ENCODE results near the gene ATXN2.
"Not testable (repeated sequence)": the region's sequence is repeated elsewhere in the genome, so short reads cannot be mapped to it uniquely, and the experiment has no call there.

The ATXN2 gene, protein sequence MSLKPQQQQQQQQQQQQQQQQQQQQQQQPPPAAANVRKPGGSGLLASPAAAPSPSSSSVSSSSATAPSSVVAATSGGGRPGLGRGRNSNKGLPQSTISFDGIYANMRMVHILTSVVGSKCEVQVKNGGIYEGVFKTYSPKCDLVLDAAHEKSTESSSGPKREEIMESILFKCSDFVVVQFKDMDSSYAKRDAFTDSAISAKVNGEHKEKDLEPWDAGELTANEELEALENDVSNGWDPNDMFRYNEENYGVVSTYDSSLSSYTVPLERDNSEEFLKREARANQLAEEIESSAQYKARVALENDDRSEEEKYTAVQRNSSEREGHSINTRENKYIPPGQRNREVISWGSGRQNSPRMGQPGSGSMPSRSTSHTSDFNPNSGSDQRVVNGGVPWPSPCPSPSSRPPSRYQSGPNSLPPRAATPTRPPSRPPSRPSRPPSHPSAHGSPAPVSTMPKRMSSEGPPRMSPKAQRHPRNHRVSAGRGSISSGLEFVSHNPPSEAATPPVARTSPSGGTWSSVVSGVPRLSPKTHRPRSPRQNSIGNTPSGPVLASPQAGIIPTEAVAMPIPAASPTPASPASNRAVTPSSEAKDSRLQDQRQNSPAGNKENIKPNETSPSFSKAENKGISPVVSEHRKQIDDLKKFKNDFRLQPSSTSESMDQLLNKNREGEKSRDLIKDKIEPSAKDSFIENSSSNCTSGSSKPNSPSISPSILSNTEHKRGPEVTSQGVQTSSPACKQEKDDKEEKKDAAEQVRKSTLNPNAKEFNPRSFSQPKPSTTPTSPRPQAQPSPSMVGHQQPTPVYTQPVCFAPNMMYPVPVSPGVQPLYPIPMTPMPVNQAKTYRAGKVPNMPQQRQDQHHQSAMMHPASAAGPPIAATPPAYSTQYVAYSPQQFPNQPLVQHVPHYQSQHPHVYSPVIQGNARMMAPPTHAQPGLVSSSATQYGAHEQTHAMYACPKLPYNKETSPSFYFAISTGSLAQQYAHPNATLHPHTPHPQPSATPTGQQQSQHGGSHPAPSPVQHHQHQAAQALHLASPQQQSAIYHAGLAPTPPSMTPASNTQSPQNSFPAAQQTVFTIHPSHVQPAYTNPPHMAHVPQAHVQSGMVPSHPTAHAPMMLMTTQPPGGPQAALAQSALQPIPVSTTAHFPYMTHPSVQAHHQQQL

DNA sequence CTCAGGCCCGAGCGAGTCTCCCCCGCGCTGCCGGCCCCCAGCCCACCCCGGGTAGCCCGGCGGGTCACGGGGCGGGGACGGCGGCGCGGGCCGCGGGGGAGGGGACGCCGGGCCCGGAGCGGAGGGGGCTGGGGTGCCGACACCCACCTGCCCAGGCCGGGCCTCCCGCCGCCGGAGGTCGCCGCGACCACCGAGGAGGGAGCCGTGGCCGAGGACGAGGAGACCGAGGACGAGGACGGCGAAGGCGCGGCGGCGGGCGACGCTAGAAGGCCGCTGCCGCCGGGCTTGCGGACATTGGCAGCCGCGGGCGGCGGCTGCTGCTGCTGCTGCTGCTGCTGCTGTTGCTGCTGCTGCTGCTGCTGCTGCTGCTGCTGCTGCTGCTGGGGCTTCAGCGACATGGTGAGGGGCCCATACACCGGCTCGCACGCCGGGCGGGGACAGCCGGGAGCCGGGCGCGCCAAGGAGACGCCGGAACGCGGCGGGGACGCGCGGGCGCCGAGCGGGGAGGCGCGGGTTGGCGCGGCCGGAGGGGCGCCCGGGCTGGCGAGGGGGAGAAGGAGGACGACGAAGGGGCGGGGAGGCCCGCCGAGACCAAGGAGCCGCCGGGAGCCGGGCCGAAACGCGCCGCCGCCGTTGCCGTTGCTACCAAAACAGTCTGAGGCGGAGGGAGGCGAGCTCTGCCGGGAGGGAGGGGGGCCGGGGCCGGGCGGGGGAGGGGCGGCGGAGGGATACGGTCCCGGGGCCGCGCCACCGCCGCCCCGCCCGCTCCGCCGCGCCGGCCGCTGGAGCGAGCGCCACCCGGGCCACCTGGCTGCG, at the start of gene ATXN2:
Gene ATXN2 (minus strand): TSS at position 679 of the 816 bp plus-strand sequence. CDS start 281 bp downstream, at position 398.
- peak; percentile 50 to 69 for DNase-seq

DNA sequence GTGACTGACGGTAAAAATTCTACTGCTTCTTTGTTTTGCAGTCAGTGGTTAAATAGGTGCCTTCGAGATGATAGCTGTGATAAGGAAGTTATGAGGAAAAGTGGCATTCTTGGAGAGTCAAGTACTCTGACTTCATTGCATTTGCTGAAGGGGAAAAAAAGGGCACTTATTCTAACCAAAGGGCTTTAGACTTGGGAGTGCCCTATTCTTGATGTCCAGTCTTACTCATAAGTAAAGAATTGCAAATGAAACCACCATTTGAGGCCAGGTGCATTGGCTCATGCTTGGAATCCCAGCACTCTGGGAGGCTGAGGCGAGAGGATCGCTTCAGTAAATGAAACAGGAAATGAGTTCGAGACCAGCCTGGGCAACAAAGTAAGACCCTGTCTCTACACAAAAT, 46.3 kb upstream of the ATXN2 start:
- no peak for DNase-seq

DNA sequence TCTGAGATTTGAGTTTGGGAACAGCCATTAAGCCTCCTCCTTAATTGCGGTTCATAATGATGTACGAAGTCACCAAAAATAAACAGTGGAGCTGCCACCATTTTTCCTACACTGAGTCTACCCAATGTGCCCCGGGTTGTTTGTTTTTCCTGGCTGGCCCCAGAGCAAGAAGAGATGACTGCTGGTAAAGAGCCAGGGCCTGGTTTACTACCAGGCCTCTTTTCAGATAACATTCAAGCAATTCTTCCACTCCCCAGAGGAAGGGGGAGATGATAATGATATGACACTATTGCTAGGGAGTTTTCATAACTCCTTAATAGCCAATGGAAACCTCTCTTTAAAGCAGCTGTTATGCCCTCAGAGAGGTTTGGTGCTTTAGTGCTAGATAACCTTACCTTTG, 44.3 kb upstream of the ATXN2 start:
- DNase-seq: no peak

DNA sequence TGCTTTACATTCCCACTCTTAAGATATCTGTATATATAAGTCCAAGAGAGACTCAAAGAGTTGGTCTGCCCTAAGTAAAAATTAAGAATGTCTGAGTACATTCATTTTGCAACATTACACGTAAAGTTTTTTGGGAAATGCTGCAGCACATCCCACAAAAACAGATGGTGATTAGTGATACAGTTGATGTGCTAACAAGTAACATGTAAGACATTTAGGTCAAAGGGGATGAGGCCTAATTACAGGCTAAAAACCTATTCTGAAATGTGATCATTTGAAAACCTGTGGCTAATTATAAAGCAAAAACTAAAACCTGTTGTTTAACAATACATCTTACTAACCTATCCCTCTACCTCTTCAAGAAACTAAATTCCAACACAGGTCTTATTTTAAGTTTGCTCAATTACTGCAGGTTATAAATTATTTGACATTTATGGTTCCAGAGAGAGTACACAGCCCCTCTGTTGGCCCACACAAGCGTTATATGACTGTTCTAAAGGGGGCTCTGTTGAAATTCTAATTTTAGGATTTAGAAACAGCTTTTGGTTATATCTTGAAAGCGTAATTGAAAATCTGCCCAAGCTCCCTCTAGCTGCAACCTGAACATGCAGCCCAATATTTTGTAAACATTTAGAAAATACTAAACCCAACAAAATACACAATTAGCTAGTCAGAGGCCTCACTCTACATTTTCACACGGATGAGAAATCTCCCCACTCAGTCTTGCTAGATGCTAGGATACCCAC, 43.7 kb upstream of the ATXN2 start:
- no peak for DNase-seq

DNA sequence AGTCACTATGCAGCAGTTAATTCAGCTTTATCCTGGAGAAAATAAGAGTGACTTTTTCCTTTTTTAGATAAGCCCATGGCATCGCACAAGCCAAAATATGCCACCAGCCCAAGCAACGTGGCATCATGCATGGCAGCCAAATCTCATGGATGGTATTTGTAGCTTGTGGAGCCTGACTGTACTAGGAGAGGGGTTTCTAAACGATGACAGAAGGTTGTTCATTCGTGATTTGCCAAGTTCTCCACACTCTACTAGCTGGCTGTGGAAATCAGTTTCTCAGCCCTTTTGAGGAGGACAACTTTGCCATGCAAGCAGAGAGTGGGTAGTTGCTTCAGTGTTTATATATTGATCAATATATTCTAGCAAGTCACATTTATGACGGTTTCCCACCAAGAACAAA, 41.4 kb upstream of the ATXN2 start:
- DNase-seq: no peak

DNA sequence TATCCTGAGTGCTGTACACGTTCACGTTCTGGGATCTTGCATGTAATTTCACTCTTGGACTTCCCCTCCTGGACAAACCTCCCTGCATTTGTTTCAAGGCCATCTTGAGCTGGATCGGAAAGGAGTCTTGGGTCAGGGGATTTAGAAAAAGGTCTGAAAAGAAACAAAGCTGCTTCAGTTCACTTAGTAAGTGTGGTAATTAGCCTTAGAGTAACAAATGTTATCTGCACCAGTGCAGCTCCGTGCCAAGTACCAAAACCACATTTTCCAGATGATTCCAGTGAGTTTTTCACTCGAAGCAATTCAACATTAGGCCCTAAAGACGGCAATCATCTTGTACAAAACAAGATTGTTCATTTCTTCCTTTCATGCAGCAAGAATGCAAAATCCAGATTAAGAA, 39.4 kb upstream of the ATXN2 start:
- no peak for DNase-seq

DNA sequence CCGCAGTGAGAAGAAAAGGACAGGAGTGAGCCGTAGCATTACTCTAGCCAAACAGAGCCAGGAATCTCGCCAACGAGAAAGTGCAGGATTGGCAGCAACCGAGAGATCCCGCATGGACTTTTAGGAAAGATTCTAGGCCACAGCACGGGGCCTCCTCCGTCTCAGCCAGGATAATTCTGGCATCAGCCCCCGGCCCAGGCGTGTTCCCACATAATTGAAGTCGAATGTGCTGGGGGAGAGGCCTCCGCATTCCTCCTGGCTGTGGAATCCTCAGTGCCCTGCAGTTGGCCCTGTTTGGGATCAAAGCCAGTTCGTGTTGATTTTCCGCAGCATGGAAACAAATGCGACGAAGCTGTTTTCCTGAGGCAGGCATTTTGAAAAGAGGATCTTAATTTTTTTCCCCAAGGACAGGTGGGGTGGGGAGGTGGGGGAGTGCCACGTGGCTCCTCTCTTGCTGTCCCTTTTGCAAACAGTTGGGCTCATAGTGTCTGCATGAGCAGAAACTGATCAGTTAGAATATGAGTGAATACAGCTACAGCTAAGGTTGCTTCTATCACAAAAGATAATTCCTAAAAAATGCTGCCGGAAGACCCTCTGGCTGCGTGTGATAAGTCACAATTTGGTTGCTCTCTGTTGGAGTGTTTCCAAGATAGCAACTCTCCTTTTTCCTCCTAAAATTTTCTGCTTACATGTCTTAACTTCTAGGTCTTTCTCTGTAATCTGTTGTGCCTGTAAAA, 37.3 kb upstream of the ATXN2 start:
- DNase-seq: no peak

DNA sequence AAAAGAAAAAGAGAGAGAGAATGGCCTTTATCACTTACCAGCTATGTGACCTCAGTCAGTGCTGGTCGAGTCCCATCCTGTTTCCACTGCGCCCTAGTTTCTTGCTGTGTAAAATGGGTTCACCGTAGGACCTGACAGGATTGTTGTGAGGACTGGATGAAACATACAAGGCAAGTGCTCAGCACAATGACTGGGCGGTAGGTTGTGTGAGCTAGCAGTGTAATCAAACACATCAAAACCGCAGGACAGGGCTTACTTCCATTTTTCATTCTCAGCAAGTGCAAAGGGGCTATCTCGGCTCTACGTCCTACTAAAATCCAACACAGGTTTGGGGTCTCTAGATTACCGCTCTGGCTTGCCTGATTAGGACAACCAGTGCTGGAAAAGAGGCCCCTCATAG, 36.4 kb upstream of the ATXN2 start:
- DNase-seq: no peak

DNA sequence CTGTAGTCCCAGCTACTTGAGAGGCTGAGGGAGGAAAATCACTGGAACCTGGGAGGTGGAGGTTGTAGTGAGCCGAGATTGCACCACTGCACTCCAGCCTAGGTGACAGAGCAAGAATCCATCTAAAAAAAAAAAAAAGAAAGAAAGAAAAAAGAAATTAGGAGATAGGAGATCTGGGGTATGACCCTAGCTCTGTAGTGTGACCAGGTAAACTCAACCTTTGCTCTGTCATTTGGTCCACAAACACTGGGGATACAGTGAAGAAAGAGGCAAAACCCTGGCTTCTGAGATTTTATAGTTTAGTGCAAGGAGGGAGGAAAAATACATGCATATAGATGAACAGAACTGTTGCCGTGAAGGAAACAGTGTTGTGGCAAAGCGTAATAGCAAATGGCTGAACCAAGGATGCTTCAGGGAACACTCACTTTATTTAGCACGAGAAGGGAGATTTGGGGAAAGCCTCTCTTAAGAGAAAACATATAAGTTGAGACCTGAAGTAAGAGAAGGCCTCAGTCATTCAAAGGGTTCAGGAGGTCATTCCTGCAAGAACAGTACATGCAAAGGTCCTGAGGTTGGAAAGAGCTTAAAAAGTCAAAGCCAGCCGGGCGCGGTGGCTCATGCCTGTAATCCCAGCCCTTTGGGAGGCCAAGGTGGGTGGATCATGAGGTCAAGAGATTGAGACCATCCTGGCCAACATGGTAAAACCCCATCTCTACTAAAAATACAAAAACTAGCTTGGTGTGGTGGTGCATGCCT, 29.6 kb upstream of the ATXN2 start:
- no peak for DNase-seq

DNA sequence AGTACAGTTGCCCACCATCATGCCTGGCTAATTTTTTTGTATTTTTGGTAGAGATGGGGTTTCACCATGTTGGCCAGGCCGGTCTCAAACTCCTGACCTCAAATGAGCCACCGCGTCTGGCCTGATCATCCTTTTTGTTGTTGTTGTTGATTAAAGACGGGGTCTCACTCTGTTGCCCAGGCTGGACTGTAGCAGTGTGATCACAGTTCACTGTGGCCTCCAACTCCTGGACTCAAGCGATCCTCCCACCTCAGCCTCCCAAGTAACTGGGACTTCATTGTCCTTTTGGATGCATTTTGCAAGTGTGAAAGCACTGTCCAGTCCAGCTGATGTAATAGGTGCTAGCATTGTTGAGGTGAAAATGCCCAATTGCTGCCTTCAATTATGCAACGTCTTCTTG, 27.1 kb upstream of the ATXN2 start:
- DNase-seq: no peak

DNA sequence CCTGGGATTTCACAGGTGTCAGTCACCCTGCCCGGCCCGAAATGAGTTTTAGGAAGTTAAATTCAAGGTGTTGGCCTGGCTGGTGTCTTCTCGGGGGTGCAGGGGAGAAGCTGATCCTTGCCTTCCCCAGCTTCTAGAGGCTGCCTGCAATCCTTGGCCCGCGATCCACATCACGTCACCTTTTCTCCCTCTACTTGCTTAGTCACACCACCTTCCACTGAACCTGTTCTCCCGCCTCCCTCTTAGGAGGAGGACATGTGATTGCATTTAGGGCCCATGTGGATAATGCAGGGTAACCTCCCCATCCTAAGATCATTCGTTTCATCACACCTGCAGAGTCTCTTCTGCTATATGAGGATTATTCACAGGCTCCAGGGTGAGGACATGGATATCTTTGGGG, 25.4 kb upstream of the ATXN2 start:
- no peak for DNase-seq

DNA sequence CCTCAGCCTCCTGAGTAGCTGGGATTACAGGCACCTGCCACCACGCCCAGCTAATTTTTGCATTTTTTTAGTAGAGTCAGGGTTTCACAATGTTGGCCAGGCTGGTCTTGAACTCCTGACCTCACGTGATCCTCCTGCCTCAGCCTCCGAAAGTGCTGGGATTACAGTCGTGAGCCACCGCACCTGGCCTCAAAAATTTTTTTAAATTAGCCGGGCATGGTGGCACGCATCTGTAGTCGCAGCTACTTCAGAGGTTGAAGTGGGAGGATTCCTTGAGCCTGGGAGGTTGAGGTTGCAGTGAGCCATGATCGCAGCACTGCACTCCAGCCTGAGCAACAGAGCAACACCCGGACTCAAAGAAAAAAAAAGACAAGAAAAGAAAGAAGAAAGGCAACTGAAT, 18.7 kb upstream of the ATXN2 start:
- not testable (repeated sequence) for DNase-seq

DNA sequence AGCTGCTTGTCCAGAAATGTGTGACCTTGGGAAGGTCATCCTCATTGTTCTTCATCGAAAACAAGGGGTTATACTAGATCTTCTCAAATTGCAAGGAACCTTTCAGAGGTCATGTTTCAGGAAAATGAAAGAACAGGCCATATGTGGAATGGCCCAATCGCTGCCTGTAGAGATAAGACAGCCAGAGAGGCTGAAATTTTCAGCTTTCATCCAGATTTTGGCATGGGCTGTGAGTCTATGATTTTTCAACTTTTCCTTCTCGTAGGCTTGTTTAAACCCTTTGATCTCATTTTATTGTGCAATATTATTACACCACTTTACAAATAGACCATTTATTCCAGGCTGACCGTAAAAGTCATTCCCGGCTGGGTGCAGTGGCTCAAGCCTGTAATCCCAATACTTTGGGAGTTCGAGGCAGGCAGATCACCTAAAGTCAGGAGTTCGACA, 17.1 kb upstream of the ATXN2 start:
- no peak for DNase-seq

DNA sequence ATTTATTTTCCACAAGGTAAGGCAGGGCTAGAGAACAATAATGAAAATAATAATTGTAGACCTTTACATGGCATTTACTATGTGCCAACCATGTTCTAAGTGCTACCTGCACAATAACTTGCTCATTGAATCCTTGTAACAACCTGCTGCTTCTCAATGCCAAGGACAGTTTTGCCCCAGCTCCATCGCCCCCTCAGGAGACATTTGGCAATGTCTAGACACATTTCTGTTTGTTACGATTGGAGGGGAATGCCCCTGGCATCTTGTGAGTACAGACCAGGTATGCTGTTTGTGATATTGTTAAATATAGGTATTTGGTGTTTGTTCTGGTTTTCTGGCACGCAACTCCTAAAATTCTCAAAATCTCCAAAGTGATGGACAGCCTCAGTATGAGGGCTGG, 8.1 kb upstream of the ATXN2 start:
- DNase-seq: no peak

DNA sequence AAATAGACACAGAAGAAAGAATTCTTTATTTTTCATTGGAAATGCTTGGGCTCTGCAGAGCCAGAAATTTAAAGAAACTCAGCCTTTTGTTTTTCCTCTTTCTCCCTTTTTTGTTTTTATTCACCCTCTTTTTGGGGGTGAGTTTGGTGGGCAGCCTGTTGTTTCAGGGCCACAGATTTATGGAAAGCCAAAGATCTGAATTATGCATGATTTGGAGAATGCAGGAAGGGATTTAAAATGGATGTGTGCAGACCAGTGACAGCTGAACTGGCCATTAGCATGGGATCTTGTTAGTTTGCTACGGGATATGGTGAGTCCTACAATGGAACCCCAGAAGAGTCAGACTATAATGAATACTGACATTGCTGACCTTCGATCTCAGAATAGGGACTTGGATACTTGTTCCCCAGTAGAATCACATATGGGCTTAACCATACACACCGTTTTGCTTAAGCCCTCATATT, 7.7 kb upstream of the ATXN2 start:
- DNase-seq: no peak

DNA sequence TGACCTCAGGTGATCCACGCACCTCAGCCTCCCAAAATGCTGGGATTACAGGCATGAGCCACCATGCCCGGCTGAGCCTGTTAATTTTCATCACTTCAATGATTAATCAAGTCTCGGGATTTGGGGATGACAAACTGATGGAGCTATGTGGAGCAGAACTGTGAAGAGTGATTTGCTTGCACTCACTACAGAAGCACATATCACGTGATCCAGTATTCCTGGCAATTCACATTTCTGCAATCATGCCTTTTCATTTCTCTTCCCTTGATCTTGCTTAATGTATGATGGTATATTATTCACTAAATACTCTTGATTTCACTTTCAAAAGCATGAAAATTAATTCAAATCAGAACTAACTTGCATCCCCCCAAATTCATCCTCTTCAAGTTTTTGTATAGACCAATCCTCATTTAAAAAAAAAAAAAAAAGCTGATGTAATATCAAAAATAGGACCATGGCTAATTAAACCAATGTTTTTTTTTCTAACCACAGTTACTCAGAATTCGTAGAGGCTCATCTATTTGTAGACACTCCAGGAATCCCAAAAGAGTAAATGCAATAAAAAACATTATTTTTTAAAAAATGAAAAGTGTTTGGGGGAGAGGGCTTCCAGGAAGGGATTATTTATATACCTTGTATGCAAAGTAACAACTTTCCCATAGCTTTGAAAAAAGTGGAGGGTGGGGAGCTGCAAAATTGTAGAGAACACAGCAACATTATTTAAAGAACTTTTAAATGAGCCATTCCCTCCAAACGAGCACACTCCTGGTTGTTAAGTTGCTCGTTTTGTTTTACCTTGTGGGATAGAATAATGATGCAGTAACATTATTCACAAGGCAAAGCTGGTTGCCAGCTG, 7.0 kb upstream of the ATXN2 start:
- no peak for DNase-seq

DNA sequence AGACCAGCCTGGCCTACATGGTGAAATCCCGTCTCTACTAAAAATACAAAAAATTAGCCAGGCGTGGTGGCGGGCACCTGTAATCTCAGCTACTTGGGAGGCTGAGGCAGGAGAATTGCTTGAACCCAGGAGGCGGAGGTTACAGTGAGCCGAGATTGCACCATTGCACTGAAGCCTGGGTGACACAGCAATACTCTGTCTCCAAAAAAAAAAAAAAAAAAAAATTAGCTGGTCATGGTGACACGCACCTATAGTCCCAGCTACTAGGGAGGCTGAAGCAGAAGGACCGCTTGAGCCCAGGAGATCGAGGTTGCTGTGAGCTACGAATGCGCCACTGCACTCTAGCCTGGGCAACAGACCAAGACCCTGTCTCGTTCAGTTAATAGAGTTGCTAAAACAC, 3.7 kb upstream of the ATXN2 start:
- DNase-seq: not testable (repeated sequence)

DNA sequence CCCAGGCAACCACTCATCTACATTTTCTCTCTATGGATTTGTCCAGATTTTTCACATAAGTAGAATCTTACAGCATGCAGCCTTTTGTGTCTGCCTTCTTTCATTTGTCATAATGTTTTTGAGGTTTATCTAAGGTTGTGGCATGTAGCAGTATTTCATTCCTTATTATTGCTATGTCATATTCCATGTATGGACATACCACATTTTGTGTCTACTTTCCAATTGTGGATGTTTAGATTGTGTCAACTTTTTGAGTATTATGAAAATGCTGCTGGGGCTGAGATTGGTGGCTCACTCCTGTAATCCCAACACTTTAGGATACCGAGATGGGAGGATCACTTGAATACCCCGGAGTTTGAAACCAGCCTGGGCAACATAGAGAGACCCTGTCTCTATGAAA, 3.2 kb upstream of the ATXN2 start:
- DNase-seq: no peak

DNA sequence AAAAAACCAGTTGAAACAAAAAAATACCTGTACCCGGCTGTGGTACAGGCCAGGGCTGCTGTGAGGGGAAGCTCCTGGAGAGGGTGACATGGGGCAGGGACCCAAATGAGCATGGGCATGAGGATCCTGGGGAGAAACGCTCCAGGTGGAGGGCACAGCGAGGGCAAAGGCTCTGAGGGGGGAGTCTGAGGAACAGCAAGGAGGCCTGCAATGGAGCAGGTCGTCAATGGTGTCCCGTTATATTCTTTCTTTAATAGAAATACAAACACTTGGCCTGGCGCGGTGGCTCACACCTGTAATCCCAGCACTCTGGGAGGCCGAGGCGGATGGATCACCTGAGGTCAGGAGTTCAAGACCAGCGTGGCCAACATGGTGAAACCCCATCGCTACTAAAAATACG, 1.9 kb upstream of the ATXN2 start:
- DNase-seq: not testable (repeated sequence)
